CD4-positive, alpha-beta T cell treated with Interleukin-12 subunit alpha and Interleukin-12 subunit beta, for 1 hour (primary cell): Measurements from ENCODE around the gene TCF19.
"Not testable (repeated sequence)": the region's sequence is repeated elsewhere in the genome, so short reads cannot be mapped to it uniquely, and the experiment has no call there.

Experiments used
- DNase-seq: peaks from one replicate; pipeline ENCODE4 v3.0.0-alpha.2; 2020

TCF19 gene

DNA sequence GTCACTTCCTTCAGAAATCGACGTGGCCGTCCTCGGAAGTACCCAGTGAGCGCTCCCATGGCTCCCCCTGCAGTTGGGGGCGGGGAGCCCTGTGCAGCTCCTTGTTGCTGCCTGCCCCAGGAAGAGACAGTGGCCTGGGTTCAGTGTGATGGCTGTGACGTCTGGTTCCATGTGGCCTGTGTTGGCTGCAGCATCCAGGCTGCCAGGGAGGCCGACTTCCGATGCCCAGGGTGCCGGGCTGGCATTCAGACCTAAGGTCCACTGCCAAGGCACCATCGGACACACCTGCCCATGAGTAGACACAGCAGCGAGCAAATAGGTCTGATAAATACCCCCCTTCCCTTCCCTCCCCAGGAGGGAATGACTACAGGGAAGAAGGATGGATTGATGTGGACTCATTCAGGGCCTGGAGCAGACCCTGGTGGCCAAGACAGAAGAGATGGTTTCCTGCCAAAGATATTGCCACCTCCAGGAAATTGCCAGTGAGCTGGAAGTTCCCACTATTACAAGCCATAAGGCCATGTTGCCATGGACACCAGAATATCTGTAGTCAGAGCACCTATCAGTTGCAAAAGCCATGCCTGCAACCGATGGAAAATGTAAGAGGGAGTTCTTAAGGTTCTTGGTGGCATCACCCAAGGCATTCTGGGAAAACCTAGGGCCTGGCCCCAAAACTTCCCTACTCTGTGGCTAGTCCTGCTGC, 4.2 kb downstream of the TCF19 start:
- no peak for DNase-seq

DNA sequence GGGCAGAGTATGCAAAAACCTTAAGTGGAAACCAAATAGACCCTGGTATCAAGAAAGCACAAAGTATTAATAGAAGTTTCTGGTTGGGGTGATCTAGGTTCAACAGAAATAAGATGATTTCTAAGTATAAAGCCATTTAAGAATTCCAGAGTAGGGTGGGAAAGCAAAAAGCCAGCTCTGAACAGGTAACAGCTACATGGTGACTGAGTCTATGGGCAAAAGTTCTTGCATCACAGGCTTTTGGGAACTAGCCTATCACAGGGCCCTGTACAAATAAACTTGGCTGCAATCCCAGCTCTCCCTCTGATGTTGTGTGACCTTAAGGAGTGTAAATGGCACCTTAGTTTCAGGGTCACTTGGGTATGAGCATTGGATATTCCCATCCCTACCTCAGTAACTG, 5.5 kb downstream of the TCF19 start:
- DNase-seq, result no peak

DNA sequence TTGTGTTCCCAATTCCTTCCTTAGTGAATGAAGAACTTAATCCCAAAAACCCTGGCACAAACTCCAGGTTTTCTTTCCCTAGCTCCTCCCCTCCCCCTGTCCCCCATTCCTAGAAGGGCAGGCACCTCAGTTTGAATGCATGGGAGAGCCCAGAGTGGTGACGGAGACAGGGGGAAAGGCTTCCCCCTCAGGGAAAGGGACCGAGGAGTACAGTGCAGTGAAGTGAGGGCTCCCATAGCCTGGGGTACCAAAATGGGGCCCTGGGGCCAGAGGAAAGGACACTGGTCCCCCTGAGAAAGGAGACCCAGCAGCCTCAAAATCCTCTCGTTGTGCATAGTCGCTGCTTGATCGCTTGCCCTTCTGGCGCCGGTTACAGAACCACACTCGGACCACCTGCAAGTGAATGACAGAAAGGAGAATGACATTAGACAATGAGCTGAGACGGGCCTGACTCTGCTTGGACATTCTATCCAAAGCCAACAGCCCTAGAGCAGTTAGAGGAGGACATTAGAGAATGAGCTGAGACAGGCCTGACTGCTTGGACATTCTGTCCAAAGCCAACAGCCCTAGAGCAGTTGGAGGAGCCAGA, 6.2 kb downstream of the TCF19 start:
- DNase-seq, result not testable (repeated sequence)

DNA sequence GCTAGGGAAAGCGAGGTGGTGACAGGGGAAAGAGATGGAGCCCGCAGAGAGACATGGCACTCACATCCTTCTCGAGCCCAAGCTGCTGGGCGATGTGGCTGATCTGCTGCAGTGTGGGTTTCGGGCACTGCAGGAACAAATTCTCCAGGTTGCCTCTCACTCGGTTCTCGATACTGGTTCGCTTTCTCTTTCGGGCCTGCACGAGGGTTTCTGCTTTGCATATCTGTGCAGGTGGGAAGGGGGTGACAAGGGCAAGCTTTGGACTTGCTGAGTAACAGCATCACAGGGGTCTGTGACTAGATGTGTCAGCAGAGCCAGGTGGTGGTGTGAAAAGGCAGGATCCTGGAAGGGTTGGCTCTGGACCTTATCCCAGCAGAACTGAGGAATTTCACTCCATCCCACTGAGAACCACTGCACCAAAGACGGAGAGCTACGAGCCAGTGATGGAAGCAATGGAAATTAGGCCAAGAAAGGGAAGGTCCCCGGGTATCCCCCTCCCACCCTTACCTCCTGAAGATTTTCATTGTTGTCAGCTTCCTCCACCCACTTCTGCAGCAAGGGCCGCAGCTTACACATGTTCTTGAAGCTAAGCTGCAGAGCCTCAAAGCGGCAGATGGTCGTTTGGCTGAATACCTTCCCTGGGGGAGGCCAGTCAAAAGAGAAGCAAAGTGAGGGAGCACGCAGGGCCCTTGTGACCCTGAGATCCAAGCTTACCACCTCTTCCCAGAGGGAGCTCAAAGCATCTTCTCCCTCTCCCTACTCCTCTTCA, 6.9 kb downstream of the TCF19 start:
- DNase-seq, result not testable (repeated sequence)

DNA sequence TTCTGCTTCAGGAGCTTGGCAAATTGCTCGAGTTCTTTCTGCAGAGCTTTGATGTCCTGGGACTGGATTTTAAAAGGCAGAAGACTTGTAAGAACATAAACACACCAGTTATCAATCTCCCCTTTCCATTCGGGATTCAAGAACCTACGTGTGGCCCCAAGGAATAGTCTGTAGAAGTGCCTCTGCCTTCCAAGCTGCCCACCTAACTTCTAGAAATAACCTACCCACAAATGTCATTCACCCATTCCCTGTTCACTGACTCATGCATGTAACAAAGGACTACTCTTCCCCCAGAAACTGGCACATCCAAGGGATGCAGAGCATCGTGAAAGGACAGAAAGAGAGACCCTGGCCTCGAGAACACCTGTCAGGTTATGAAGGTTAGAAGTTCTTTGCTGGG, 7.6 kb downstream of the TCF19 start:
- DNase-seq, result no peak

DNA sequence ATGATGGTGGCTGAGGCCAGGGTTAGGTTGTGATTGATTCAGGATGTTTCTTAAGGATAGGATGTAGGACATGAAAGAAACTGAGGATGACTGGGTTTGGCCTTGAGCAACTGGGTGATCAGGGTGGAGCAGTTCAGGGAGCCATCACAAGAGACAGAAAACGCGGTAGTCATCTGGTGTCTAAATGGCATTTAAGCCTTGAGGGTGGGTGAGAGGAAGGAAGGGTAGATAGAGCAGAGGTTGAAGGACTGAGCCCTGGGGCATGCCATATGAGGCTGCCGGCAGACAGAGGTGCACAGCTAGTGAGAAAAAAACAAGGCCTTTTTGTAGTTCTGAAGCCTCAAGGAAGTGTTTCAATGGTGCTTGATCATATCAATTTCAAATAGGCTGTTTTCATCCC, 10.2 kb downstream of the TCF19 start:
- no peak for DNase-seq

DNA sequence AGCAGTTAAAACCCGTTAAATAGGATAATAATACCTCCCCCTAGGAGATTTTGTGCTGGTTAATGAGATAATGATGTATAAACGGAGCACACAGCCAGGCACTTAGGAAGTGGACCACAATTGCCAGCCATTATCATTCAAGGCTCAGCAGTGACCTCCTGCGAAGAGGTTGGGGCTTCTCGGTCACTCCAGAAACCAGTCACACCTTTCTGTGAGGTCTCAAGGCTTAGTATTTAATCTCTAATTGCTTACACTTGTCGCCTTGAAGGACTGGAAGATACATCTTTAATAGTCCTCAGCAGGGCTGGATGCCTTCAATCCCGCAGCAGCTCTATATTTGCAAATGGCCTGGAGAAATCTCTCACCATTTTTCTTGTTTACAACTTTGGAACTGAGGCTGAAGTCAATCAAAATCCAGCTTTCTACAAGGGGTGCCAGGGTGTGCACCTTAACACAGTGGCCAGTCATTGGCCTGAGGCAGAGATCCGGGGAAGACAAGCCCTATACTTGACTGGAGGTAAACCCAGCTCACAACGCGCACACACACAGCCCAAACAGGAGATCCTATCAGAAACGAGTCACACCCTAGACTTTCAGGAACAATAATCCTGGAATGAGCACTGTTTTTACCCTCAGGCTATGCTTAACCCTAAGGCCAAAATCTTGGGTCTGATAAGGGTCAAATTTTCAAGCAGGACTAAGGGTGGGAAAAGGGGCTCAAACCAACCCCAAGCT, 10.9 kb downstream of the TCF19 start:
- DNase-seq, result no peak

DNA sequence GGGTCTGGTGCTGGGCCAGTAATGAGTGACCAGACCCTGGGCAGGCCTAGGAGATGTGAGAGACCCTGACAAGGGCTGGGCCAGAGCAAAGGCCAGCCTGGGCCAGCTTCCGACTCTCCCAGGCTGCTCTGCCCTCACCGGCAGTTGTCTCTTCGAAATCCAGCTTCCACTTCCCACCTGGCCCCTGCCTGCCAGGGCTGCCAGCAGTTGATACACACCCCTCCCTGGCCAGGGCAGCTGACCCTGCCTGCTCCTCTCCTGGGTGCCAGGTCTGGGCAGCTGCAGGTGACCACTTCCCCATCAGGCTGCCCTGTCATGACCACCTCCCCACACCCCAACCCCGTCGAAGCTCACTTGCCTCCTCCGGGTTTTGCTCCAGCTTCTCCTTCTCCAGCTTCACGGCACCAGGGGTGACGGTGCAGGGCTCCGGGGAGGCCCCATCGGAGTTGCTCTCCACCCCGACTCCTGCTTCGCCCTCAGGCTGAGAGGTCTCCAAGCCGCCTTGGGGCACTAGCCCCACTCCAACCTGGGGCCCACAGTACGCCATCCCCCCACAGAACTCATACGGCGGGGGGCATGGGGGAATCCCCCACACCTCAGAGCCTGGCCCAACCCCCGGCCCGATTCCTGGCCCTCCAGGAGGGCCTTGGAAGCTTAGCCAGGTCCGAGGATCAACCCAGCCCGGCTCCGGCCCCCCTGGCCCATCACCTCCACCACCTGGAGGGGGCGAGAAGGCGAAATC, 11.6 kb downstream of the TCF19 start:
- DNase-seq, result not testable (repeated sequence)

DNA sequence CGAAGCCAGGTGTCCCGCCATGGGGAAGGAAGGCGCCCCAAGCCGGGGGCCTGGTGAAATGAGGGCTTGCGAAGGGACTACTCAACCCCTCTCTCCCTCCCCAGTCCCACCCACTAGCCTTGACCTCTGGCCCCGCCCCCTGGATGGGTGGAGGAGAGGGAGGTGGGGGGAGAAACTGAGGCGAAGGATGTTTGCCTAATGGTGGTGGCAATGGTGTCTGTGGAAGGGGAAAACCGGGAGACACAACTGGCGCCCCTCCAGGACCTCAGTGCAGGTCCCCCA, 12.2 kb downstream of the TCF19 start, which contains the start of gene POU5F1:
POU5F1 (minus strand) TSS at position 83 of the 282 bp plus-strand sequence; CDS start at position 21, 62 bp downstream.
- no peak for DNase-seq

DNA sequence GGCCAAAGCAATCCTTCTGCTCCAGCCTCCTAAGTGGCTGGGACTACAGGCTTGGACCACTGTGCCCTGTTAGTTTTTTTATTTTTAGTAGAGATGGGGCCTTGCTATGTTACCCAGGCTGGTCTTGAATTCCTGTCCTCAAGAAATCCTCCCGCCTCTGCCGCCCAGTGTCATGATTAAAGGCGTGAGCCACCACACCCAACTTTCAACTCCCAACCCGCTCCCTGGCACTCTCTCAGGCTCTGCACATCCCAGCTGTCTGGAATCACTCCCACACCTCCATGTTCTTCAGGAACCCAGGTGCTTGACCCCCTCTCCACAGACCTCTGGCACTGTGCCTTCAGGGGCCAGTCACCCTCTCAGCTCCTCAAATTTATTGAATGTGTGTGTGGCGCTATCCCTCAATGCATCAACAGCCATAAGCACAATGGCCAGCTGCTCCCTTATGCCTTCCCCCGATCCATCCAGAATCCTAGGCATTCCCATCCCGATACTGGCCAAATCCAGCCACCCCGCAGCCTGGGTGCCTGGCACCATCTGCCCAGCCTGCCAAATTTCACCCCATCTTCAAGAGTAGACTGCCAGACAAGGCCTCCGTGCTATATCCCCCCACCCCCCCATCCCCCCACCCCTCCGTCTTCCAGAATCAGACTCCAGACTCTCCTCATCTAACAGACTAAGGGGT, 12.7 kb downstream of the TCF19 start:
- no peak for DNase-seq

DNA sequence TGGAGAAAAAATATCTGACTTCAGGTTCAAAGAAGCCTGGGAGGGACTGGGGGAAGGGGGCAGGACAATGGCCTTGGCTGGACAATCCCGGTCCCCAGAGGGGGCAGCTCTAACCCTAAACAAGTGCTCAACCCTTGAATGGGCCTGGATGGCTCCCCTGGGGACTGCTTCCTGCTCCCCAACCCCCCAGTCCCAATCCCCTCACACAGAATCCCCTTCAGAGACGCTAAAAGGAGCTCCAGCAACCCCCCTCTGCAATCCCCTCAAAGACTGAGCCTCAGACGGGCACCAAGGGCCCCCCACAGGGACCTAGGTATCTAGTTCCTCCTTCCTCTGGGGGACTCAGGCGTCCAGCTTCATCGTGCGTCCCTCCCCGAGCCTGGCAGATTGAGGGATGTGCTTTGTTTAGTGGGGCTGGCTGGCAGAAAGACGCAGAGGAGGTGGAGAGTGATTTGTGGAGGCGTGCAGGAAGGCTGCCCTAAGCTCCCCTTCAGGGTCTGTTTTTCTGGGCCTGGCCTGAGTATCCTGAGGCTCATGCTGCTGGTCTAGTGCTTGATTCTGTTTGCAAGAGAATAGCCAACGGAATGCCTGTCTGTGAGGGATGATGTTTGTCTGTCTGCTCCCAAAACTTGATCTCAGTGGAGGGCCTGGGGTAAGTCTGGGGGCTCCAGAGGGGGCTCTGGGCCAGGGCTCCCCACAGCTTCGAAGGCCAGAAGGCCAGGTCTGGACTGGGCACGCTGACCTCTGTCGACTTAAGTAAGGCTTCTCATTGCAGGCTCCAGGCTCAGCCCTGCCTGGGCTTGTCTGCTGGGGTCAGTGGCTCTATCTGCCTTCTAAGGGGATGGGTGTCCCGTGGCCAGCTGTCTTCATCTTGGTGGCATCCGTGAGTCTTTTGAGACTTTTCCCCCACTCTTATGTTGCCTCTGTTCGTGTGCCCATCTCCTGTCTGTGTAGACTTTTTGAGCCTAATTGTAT, 13.8 kb downstream of the TCF19 start:
- DNase-seq, result no peak

DNA sequence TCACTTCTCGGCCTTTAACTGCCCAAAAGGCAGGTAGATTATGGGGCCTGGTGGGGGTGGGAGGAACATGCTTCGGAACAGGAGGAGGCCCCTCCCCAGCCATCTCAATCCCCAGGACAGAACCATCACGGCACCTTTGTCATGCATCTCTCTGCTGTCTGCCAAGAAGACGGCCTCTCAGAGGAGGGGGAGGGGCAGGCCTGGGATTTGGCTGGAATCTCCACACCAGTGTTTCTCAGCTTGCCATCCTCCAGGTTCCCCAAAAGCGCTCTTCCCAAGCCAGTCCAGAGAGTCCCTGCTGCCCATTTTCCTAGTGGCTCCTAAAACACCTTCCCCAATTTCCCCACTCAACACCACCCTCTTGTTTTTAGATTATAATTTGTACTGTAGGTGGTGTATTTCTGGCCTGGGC, 14.6 kb downstream of the TCF19 start:
- no peak for DNase-seq

DNA sequence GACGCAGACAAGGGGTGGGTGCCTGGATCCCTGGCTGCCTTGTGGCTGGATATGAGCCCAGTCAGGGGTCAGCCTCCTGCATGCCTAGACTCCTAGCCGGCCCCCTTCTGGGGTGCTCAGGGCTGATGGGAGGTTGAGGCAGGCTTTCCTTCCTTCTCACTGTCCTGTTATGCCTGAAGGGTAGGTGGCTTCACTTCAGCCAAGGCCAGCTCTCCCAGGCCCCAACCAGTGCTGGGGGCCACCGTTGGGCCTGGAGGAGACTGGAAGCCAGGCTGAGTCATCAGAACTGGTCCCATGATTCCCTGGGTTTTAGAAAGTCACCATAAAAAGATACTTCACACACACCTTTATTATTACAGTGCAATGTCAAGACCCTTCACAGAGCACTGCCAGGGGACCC, 15.0 kb downstream of the TCF19 start:
- no peak for DNase-seq

DNA sequence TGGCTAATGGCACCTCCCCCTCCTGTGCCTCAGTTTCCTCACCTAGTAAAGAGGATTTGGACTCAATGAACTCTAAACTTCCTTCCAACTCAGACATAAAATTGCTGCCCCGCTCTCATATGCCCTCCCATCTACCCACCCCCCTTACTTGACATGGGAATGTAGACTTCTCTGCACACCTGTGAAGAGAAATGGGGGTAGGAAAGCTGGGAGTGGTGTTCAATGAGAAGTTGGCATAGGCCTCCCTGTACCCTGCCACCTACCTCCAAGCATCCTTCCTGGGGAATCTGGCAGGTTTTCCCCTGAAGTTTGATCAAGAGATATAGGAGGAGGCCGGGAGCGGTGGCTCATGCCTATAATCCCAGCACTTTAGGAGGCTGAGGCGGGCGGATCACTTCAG, 16.0 kb downstream of the TCF19 start:
- no peak for DNase-seq

DNA sequence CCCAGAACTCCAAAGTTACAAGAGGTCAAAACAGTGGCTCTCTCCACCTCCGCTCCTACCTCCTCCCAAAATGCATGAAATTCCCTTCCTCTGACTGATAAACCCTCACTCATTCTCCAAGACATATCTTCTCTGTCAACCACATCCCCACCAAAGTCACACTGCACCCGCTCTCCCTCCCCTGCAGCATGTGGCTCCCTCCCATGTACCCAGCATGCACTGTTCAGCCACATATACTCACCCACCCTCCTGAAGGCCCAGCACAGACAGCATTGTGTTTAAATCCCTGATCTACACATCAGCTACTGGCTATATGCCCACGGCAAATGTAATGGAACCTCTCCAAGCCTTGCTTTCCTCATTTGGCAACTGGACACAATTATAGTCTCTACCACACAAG, 17.6 kb downstream of the TCF19 start:
- DNase-seq, result no peak

DNA sequence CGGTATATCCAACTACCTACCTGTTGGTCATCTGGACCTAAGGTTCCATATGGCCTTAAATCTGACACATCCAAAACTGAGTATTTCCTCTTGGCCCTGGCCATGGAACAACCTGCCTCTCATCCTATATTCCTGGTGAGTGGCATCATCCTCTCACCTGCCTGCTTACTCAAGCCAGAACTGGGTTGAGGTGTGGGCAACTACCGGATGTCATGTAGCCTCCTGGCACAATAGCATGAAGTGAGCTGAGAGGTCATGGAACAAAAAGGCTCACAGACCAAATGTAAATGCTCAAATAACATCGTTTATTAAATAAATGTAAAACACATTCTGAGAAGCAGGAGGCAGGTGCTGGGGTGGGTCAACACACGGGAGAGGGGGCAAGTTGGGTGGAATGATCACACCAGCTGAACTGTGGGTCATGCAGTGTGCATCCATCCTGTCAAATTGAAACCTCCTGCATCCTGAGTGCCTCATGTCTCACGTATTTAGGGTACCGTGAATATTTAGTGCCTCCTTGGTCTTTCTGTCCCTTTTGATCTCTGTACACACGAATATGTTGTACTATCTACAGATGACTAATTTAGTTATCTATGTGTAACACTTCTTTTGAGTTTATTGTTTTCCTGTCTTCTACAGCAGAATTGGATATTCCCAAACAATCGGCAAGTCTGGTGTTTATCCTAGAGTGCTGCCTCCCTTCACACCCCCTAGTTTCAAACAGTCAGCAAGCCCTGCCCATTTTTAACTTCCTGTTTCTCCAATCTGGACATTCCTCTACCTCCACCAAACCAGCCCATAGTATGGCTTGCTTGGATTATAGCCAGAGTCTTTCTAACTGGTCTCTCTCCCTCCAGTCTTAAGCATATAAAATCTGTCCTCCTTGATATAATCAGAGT, 20.0 kb downstream of the TCF19 start:
- no peak for DNase-seq

DNA sequence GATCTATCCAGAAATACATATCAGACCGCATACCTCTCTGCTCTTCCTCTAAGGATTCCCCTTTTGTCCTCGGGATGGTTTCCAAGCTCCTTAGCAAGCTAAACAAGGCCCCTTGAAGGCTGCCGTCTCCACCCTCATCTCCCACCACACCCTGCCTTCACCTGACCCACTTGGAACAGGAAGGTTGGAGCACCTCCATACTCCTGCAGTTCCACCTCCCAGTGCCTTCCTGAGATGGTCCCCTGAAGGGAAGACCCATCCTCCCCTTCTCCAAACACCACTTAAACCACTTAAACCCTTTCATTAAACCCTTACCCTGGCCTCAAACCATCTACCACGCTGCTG, 20.6 kb downstream of the TCF19 start:
- DNase-seq, result no peak

DNA sequence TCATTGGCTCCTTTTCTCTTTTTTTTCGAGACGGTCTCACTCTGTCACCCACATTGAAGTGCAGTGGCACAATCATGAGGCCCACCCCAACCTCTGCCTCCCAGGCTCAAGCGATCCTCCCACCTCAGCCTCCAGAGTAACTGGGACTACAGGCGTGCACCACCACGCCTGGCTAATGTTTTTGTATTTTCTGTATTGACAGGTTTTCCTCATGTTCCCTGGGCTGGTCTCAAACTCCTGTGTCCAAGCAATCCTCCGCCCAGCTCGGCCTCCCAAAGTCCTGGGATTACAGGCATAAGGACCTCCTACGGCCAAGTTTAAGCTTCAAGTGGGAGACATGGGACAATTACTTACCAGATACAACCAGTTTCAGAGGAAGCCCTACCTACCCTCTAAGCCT, 21.5 kb downstream of the TCF19 start:
- DNase-seq, result no peak

DNA sequence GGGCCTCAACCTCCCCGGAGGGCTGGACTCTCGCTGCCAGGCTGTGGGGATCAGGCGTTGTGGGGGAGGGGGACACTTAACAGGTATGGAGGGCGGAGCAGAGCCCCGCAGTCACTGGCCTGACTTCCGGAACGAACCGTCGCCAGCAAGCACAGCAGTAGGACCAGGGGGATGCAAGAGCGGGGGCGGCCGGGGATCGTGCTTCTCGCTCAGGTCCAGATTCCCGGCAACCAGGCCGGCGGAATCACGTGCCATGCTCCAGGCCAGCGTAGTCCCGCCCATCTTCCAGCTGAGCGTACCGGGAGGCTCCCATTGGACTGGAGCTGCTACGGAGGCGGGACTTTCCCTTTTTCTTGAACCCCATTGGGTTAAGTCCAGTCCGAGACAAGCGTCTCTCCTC, 22.1 kb downstream of the TCF19 start:
- DNase-seq, result peak; percentile 81

DNA sequence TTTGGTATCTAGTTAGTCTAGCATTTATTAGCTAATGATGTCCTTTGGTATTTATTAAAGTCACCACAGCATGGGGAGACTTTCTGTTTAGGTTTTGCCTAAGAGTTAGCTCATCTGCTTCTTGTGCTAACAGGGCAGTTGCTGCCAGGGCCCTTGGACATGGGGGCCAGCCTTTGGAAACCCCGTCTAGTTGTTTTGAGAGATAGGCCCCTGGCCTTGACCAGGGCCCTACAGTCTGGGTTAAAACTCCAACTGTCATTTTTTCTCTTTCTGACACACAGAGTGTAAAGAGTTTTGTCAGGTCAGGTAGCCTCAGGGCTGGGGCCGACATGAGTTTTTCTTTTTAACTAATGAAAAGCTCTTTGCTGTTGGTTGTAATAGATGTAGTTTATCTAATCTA, 24.9 kb downstream of the TCF19 start:
- not testable (repeated sequence) for DNase-seq
